Middle frontal gyrus (tissue), 1 donor: ENCODE data around the gene SLC24A4.

ENCODE experiments used
- DNase-seq: peaks from one replicate; pipeline ENCODE4 v3.0.0-alpha.2; 2015; ENCODE audit warnings: low spot score; ENCODE audit errors: extremely low spot score

SLC24A4 gene

GRCh38 chr14:92315050-92315805 lies 7.7 kb upstream of the SLC24A4 start:
- no peak for DNase-seq

GRCh38 chr14:92316176-92316575 lies 6.8 kb upstream of the SLC24A4 start:
- no peak for DNase-seq

- DNase-seq = no peak
These were observed 6.0 kb upstream of the SLC24A4 start for GRCh38 chr14:92316937-92317336.

GRCh38 chr14:92317511-92317910 lies 5.5 kb upstream of the SLC24A4 start:
- no peak for DNase-seq

DNA sequence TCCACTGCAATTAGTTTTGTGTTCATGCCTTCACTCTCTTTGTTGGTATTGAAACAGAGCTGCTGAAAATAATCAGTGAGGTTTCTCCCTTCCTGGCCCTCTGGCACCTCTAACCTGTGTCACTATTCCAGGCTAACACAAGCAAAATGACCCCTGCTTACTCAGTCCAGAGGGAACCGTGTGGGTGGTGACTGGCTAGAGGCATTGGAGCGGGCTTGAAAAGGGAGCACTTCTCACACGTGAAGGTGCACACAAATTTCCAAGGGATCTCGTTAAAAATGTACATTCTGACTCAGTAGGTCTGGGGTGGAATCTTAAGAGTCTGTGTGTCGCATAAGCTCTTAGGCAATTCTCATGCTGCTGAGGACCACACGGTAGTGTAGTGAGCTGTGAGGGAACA lies 1.3 kb upstream of the SLC24A4 start:
- DNase-seq = no peak

DNA sequence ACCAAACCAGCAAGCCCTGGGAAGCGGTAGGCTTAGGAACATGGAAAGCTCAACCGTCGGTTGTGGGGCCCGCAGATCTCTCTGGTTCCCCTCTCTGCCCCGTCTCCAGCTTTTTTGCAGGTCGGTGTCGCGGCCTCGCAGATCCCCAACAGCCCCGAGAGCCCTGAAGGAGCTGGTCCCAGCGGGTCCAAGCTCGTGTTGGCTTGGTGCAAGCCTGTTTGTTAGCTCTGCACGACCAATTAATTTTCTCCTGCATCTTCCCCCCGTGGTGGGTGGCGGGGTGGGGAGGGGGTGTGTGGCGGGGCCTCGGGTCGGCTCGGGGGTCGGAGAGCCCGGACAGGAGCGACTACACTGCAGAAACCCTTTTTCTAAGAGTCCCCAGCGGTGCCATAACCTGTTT lies 449 bp upstream of the SLC24A4 start:
- no peak for DNase-seq

- no peak for DNase-seq
These were observed 1.2 kb downstream of the SLC24A4 start for GRCh38 chr14:92323916-92324818.

DNA sequence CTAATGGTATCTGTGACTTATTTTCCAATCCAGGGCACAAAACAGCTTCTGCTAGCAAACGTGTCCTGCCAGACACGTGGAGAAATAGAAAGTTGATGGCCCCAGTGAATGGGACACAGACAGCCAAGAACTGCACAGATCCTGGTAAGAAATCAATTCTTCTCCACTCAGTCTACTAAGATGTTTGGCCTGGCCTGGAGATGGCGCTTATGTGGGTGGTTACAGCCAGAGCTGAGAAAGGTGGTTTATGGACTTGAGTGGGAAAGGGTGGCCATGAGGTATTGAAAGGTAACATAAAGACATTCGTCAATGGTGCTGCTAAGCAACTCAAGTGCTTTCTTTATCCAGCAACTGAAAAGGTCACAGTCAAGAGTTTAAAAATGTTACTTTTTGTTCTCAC lies 2.9 kb downstream of the SLC24A4 start:
- DNase-seq = no peak

DNA sequence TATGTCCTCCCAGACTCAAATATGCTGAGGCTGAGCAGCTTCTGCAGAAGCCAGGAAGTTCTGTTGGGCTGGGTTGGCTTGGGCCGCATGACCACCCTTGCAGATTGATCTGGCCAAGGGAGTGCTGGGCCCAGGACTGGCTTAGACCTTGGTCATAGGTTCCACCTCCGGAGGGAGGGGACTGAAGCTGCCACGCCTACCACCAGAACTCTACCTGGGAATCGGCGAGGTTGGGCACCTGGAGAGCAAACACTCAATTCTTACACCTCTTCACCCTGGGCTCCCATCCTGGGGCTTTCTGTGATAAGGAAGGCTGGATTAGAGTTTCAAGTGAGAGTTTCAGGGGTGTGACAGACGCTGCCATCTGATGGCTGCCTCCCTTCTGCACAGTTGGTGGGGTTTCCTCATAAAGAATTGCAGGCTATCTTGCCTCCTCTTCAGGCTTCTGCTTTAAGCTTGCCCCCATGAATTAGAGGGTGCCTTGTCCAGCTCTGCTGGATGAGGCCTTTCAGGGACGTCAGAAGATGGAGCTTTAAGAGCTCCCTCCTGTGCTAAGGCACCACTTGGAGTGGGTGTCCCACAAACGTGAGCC lies 5.8 kb downstream of the SLC24A4 start:
- DNase-seq = no peak

GRCh38 chr14:92334050-92334449 lies 11.1 kb downstream of the SLC24A4 start:
- no peak for DNase-seq

DNA sequence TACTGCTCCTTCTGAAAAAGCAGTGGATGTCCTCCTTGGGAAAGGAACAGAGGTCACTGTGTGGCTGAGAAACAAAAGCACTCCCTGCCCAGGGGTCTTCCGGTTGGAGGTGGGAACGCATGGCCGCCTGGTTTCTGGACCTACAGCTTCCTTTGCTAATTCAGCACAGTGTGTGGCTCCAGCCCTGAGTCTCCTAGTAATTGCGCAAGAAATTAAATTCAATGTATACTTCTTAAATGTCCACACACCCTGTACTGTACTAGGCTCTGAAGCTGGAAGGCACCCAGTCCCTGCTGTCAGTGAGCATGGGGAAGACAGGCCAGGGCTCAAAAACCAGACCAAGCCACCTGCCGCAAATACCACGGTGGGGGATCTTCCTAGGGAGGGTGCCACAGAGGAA lies 13.4 kb downstream of the SLC24A4 start:
- DNase-seq = no peak

DNA sequence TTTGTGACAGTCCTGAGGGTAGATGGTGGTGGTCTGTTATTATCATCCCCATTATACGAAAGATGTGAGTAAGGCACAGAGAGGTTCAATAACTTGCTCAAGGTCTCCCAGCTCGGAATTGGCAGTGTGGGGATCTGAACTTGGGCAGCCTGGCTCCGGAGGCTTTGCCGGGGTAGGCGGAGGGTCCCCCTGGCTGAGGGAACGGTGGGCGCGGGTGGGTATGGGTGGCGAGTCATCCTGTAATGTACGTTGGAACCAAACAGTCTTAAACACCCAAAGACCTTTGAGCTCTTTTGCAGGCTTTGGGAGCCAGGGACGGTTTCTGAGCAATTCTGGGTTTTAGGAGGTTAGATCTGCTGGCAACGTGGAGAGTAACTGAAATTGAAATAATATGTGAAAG lies 16.5 kb downstream of the SLC24A4 start:
- no peak for DNase-seq

DNA sequence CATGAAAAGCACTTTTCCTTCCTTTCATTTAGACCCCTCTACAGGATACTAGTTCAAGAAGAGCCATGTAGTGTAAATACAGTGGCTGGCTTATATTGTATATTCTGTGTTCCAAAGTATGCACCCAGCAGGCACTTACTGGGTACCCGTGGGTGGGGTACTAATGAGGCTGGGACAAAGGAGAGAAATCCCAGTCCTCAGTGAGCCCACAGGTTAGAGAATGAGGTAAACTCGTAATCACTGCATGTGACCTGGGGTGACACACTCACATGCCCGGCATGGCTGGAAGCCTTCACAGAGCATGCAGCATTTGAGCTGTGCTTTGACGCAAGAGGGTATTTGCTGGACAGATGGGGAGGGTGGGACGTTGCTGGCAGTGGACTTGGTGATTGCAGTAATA lies 17.1 kb downstream of the SLC24A4 start:
- DNase-seq = no peak

- DNase-seq = no peak
These were observed 18.0 kb downstream of the SLC24A4 start for GRCh38 chr14:92340931-92341330.

DNA sequence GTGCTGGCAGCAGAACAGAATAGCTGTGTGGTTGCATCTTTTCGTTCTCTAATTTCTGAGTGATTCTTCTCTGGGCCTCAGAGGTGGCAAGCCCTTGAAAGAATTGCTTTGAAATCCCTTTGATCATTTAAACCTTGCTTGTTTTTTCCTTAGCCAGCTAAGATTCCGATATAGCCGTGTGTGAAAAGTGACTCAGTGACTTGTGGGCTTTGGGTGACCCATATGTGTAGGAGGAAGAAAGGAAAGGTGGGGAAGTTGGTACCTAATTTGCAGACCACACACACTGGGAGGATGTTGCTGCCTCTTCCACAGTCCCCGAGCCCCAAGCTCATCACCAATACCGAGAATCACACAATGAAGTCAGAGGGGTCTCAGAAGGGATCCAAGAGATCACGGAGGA lies 18.8 kb downstream of the SLC24A4 start:
- no peak for DNase-seq

DNA sequence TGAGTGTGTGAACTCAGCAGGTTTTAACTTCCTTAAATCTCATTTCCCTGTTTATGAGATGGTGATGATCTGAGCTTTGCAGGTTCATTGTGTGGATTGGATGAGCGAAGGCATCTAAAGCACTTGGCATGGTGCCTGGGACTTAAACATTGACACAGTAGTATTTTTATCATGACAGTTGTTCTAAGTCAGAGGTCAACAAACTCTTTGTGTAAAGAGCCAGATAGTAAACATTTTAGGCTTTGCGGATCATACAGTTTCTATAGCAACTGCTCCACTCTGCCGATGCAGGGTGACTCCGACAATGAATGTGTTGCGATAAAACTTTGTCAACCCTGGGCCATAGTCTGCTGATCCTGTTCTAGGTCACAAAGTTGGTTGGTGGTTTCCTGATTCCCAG lies 25.2 kb downstream of the SLC24A4 start:
- no peak for DNase-seq

DNA sequence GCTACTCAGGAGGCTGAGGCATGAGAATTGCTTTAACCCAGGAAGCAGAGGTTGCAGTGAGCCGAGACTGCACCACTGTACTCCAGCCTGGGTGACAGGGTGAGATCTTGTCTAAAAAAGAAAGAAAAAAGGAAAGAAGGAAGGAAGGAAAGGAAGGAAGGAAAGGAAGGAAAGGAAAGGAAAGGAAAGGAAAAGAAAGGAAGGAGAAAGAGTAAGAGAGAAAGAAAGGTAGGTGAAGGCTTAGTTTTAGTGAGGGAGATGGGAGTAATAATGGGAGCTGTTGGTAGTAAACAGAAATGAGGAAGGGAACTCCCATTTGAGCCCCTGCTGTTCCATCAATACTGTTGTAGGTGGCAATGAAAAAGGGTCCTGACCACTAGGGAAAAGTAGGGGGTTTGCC lies 28.8 kb downstream of the SLC24A4 start:
- no peak for DNase-seq

- no peak for DNase-seq
These were observed 29.4 kb downstream of the SLC24A4 start for GRCh38 chr14:92352158-92352985.

DNA sequence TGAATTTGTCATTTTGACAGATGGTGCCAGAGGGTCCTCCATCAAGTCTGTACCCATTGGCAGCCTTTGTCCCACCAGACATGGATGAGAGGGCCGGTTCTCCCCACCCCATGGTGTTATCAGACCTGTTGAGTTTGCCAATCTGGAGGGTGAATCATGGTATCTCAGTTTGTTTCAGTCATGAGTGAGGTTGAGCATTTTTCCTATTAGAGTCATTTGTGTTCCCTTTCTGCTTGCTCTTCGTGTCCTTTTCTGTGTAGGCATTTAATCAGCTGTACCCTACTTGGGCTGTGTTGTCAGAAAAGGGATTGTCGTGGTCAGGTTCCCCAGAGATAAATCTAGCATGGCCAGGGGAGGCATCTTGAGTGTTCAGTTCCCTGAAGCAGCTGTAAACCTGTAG lies 30.5 kb downstream of the SLC24A4 start:
- no peak for DNase-seq

DNA sequence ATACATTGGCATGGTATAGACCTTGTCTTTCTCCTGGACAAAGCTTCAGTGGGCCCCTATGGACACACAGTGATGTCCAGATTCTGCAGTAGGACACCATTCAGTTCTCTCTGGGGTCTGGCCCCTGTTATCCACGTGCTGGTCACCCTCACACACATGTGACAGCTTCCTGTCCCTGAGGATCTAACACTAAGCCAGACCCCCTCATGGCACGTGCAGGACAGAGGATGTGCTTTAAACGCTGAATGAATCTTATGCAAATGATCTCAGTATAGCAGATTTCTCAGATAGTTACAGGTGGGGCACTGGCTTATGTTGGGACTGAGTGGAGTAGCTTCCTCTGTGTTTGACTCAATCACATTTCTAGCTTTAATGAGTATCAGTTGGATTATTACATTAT lies 33.7 kb downstream of the SLC24A4 start:
- no peak for DNase-seq

DNA sequence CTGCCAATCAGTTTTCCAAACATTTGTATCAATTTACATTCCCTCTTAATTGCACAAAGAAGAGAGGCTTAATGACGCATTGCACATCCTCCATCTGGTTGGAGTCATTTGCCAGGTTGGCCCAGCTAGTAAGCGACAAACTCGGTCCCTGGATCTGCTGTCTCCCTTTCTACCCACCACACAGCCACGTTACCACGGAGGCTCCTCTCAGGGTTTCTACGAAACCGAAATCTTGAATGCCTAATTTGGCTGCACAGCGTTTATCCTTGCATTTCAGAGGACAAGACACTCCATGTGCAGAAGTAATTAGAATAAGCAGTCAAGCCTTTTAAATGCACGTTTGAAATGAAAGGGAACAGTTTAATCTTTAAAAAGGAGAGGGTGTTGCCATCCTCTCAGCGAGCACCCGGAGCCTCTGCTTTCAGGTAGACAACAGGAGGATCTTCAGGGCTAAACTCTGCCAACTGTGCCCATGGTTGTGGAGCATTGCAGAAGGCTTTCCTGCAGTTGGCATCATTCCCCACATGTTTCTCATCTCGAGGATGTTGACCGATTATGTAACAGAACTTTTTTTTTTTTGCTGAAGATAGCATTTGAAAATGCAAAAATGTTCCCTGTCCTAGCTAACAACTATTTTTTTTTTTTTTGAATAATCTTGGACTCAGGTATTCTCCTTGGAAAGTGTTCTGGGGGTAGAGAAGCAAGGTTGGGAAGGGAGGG lies 37.8 kb downstream of the SLC24A4 start:
- no peak for DNase-seq
